ENCODE results near the gene HNRNPK. TPM values are rescaled to one million over a fixed set of nuclear protein-coding genes. Genes with fewer than 3 reads are reported as not detected.

The HNRNPK gene
- total RNA-seq, 1 donor from 2014 or later = 691 TPM

DNA sequence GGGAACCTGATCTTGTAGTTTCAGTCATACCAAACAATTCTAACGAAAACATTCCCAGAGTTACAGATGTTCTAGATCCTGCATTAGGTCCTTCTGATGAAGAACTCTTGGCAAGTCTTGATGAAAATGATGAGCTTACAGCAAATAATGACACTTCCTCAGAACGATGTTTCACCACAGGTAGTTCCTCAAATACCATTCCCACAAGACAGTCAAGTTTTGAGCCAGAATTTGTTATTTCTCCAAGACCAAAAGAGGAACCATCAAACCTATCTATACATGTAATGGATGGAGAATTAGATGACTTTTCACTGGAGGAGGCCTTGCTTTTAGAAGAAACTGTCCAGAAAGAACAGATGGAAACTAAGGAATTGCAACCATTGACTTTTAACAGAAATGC, 21.6 kb upstream of the HNRNPK start:
- Histone ChIP-seq H3K36me3 (ENCODE audit: control insufficient read depth, insufficient read depth, low read length) (no peaks in the 10 kb centered on the region), H3K4me3 (ENCODE audit: low read depth, low read length) (no peak overlapping the region), H3K27me3 (ENCODE audit: control insufficient read depth, insufficient read depth, low read length) (no peaks in the 10 kb centered on the region)
- TF ChIP-seq CTCF (IDR thresholded peaks at IDR 0.05; ENCODE audit: insufficient read depth, low read length, poor library complexity, severe bottlenecking) = no peak
- DNase-seq (ENCODE audit: low read depth) = no peak

DNA sequence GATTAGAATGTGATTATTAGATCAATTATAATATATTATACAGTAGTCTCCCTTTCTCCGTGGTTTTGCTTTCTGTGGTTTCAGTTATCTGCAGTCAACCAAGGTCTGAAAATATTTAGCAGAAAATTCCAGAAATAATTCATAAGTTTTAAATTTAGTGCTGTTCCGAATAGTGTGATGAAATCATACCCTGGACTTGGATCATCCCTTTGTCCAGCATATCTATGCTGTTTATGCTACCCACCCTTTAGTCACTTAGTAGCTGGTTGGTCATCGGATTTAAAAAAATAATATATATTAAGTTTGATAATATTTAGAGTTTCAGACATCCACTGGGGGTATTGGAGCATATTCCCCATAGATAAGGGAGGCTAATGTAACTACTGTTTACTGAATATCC, 20.2 kb upstream of the HNRNPK start:
- no peak for TF ChIP-seq CTCF (IDR thresholded peaks at IDR 0.05; ENCODE audit: insufficient read depth, low read length, poor library complexity, severe bottlenecking)
- Histone ChIP-seq H3K36me3 (ENCODE audit: control insufficient read depth, insufficient read depth, low read length) (no peaks in the 10 kb centered on the region), H3K27me3 (ENCODE audit: control insufficient read depth, insufficient read depth, low read length) (no peaks in the 10 kb centered on the region), H3K4me3 (ENCODE audit: low read depth, low read length) (no peak overlapping the region)
- DNase-seq (ENCODE audit: low read depth) = no peak

DNA sequence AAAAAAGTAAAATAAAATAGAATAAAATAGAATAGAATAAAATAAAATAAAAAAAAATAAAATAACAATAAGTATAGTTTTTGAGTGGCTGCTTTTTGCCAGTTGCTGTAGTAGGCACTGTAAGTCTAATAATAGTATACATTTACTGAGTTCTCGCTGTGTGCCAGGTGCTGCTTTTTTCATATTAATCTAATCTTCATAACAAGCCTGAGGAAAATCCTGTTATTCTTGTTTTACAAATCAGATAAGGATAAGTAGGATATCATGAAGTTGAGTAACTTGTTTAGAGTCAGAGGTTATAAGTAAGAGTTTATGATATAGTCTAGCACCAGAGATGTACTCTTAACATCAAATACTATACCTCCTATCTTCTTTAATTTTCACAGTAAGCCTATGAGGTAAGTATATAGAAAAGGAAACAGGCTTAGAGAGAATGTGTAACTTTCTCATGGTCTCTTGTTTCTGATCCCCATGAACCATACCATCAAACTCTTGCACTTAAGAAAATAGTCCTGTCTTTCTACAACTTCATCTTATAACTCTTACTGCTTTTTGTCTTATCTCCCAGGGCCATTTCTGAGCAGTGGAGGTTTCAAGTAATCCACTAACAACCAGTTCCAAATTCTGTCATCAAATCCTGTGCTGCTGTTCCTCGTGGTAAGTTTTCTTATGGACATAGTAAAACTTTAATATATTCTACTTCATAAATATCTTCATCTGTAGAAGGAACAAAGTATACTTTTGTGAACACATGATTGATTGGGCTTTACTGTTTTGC, 19.3 kb upstream of the HNRNPK start:
- DNase-seq (ENCODE audit: low read depth) = no peak
- no peak for TF ChIP-seq CTCF (IDR thresholded peaks at IDR 0.05; ENCODE audit: insufficient read depth, low read length, poor library complexity, severe bottlenecking)

GRCh38 chr9:83996126-83996525, 16.1 kb upstream of the HNRNPK start:
- no peak for DNase-seq (ENCODE audit: low read depth)

More for the DNA sequence above, 19.3 kb upstream of the HNRNPK start:
- Histone ChIP-seq H3K4me3 (ENCODE audit: low read depth, low read length) (no peak overlapping the region), H3K36me3 (ENCODE audit: control insufficient read depth, insufficient read depth, low read length) (no peaks in the 10 kb centered on the region), H3K27me3 (ENCODE audit: control insufficient read depth, insufficient read depth, low read length) (no peaks in the 10 kb centered on the region)

DNA sequence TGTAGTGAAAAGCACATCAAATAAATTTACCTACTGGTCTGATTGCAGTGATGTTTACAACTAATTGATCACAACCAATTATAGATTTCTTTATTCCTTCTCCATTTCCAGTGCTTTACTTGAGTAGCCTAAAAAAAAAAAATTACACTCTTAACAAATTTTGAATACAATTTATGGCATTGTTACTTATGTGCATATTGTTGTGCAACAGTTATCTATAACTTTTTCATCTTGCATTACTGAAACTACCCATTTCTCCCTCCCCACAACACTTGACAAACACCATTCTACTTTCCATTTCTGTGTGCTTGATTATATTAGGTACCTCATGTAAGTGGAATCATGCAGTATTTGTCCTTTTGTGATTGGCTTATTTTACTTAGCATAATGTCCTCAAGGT, 12.9 kb upstream of the HNRNPK start:
- TF ChIP-seq CTCF (IDR thresholded peaks at IDR 0.05; ENCODE audit: insufficient read depth, low read length, poor library complexity, severe bottlenecking) = no peak

More at GRCh38 chr9:83996126-83996525, 16.1 kb upstream of the HNRNPK start:
- TF ChIP-seq CTCF (IDR thresholded peaks at IDR 0.05; ENCODE audit: insufficient read depth, low read length, poor library complexity, severe bottlenecking) = no peak
- H3K27me3 ChIP-seq (ENCODE audit: control insufficient read depth, insufficient read depth, low read length) = no peaks in the 10 kb centered on the region
- no peaks in the 10 kb centered on the region for H3K36me3 ChIP-seq (ENCODE audit: control insufficient read depth, insufficient read depth, low read length)
- no peak overlapping the region for H3K4me3 ChIP-seq (ENCODE audit: low read depth, low read length)

GRCh38 chr9:83992407-83992806, 12.4 kb upstream of the HNRNPK start:
- H3K4me3 ChIP-seq (ENCODE audit: low read depth, low read length) = no peak overlapping the region
- no peaks in the 10 kb centered on the region for H3K27me3 ChIP-seq (ENCODE audit: control insufficient read depth, insufficient read depth, low read length)
- DNase-seq (ENCODE audit: low read depth) = no peak
- no peak for TF ChIP-seq CTCF (IDR thresholded peaks at IDR 0.05; ENCODE audit: insufficient read depth, low read length, poor library complexity, severe bottlenecking)
- peaks cover 1% of the 10 kb centered on the region for H3K36me3 ChIP-seq (ENCODE audit: control insufficient read depth, insufficient read depth, low read length)

More for the DNA sequence above, 12.9 kb upstream of the HNRNPK start:
- Histone ChIP-seq H3K36me3 (ENCODE audit: control insufficient read depth, insufficient read depth, low read length) (peaks cover 1% of the 10 kb centered on the region), H3K4me3 (ENCODE audit: low read depth, low read length) (no peak overlapping the region), H3K27me3 (ENCODE audit: control insufficient read depth, insufficient read depth, low read length) (no peaks in the 10 kb centered on the region)
- DNase-seq (ENCODE audit: low read depth) = no peak
